DMS53 treated with DMSO at 0.1 percent for 48 hours (cell line): ENCODE data around the gene RPS15.
"Not testable (repeated sequence)": the region's sequence is repeated elsewhere in the genome, so short reads cannot be mapped to it uniquely, and the experiment has no call there.

Source experiments
- DNase-seq: peaks from one replicate; lab custom pipeline; 2025; ENCODE audit not compliant: unreplicated experiment; lab: John Stamatoyannopoulos, UW

RPS15 gene

DNA sequence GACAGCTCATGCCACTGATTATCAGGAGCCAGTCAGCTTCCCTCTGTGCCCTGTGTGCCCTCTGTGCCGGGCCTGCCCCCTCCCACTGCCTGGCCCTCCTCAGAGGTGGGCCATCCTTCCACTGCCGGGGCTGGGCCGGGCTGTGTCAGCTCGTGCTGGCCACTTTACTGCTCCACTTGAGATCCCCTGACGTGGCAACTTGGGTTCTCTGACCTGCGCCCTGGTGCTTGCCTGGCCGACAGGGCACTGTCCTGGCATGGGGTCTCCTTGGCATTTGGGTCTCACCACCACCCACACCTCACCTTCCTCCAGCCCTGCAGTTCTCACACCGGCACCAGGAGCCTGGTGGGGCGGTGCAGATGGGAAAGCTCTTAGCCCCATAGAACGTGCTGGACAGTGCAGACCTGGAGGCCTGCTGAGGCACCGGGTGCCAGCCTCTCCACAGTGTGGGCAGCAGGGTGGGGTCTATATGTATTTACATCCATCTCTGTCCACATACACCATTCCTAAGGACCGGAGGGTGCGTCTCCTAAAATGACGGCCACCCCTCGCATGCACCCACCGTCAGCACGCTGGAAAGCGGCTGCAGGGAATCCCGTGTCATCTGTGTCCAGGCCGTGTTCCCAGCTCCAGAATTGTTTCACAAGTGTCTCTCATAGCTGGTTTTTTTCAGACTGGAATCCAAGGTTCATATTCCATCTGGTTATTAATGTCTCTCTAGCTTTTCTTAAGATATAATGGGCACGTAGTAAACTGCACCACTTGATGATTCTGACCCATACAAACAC lies 19.1 kb upstream of the RPS15 start:
- DNase-seq = no peak

DNA sequence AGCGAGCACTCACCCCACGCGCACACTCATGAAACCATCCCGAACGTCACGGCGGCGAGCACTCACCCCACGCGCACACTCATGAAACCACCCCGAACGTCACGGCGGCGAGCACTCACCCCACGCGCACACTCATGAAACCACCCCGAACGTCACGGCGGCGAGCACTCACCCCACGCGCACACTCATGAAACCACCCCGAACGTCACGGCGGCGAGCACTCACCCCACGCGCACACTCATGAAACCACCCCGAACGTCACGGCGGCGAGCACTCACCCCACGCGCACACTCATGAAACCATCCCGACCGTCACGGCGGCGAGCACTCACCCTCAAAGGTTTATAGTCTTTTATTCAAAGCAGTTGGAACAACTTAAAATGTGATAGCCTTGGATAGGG lies 18.1 kb upstream of the RPS15 start:
- DNase-seq = not testable (repeated sequence)

DNA sequence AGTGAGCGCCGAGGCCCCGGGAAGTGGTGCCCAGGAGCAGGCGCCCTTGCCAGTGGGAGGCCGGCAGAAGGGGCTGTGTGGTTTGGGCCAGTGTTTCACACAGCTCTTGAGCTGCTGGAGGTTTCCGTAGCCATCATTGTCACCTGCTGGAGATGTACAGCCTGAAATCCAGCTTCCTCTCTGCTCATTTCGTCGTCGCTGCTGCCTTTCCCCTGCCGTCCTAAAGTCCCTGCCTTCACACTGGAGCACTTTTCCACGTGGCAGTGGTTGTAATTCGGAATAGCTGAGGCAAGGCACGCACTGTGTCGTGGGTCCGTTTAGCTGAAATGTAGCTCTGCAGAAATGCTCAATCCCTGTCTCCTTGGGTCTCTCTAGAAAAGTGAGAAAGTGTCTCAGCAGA lies 17.6 kb upstream of the RPS15 start:
- no peak for DNase-seq

DNA sequence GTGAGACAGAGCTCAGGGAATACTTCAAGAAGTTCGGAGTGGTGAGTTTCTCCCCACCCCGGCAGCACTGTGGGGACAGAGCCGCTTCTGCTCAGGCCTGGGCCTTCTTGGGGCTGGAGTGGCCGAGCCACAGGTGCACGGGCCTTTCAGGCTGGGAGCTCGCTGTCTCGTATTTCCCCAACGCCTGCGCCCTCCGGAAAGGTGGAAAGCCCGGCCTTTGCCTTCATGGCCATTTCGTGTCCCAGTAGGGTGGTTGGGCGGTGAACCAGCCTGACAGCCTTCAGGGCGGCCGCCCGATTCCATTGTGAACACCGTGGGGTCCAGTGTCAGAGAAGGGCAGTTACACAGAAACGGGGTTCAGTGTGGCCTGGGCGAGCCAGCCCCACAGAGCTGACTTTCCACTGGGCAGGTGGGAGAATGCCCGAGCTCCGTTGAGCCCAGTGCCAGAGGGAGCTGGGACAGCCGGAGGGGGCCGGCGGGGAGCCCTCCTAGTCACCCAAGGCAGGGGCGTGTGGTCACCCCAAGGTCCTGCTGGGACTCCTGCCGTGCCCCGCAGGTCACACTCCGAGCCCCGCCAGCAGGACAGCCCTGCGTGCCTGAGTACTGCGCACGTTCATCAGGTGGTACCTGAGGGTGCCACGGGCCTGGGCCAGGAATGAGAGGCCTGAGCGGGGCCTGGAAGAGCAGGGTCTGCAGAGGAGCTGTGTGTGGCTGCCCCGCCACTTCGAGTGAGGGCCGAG lies 16.8 kb upstream of the RPS15 start:
- no peak for DNase-seq

DNA sequence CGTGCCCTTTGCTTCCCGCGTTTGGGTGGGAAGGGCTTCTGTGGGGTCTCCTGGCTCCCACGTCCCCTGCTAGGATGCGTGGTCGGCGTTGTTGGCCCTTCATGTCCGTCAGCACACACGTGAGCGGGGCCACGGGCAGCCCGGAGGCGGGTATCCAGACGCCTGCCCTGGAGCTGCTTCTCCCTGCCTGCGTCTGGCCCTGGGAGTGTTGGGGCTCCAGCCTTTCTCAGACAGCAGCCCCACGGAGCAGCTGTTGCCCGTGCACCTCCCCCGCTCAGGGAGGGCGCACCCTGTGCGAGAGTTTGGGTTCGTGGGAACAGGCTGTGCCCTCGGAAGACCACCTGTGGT lies 16.3 kb upstream of the RPS15 start:
- DNase-seq = no peak

DNA sequence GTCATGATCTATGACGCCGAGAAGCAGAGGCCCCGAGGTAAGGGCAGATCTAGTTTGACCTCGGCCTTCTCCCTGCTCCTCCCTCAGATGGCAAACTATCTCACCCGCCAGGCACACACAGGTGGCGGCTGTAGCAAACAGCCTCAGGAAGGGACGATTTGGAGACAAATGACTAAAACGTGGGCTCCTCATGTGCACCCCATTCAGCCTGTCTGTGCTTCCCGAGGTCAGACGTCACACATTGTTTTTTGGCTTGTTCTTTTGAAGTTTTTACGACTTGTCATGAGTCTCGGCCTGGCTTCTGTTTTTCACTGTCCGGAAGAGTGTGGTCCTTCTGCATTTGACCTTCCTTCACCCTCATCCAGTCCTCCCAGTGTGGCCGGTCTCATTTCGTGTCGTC lies 15.8 kb upstream of the RPS15 start:
- DNase-seq = no peak

DNA sequence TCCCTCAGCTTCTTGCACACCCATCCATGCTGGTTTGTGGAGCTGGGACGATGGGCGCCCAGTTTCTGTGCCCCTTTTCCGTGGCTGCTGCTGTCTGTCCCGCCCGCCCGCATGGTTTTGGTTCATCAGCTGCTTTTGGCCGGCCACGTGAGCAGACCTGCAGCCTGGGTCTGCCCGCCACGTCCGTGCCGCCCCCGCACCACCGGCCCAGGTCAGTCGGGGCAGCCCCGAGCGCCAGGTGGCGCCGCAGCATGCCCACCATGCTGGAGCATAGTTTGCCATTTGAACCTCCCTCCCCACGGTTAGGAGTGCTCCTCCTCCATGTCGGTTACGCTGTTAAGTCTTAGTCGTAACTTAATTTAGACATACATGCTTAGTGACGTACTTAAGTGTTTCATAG lies 15.3 kb upstream of the RPS15 start:
- DNase-seq = no peak

DNA sequence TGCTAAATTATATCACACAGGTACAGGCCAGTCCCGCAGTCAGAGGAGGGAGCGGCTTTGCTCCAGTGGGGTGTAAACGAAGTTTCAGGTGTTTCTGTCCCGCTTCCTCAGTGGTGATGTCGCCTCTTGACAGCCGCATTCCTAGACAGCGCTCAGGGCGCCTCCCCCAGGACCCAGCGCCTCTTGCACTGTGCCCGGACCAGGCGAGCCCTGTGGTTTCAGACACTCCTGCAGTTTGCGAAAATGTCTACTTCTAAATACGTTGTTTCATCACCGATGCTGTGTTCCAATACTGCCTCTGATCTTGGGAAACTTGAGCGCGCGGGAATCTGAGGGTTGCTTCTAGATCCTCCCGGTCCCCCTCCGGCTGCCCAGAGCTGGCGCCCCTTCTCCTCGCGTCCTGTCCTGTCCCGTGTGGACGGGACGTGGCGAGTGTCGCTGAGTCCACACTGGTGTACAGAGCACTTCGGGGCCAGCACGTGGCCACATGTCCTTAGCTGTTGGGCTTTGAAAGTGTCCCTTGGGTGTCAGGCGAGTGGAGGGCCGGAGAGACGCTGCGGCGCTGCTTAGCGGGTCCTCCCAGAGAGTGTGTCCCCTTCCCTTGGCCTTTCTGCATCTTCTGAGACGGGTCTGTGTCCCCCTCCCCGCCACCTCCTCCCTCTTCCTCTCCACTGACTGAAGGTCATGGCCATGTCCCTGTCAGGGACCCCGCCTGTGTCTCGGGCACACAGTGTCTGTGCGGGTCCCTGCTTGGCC lies 14.6 kb upstream of the RPS15 start:
- DNase-seq = no peak

DNA sequence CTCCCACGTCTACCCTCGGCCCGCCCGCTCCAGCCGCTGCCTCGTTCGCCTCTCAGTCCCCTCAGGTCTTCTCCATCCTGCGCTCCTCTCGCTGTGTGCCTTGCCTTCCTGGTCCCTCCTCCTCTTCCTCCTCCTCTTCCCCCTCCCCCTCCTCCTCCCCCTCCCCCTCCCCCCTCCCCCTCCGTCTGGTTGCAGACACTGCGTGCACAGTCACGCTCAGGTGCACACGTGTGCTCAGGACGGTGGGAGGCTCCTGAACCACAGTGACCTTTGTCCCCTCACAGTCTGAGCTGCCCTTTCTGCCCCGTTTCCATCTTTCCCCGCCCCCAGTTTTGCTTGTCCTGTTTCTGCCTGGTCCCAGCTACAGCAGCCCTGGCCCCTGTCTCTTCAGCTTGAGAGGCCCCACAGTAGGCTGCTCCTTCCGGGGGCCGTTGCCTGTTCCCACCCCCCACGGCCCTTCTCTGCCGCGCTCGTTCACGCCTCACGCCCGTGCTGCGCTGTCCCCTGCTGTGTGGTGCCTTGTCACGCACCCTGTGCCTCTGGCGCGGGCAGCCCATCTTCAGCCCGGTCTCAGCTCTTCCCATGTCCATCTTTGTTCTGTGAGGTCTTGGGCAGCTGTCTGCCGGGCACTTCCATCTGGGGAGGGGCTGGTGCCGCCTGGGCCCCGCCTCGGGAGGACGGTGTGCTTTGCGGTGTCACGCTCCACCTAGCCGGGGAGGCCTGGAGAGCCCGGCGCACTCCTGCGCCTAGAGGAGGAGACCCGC lies 13.8 kb upstream of the RPS15 start:
- DNase-seq = peak; percentile 77

DNA sequence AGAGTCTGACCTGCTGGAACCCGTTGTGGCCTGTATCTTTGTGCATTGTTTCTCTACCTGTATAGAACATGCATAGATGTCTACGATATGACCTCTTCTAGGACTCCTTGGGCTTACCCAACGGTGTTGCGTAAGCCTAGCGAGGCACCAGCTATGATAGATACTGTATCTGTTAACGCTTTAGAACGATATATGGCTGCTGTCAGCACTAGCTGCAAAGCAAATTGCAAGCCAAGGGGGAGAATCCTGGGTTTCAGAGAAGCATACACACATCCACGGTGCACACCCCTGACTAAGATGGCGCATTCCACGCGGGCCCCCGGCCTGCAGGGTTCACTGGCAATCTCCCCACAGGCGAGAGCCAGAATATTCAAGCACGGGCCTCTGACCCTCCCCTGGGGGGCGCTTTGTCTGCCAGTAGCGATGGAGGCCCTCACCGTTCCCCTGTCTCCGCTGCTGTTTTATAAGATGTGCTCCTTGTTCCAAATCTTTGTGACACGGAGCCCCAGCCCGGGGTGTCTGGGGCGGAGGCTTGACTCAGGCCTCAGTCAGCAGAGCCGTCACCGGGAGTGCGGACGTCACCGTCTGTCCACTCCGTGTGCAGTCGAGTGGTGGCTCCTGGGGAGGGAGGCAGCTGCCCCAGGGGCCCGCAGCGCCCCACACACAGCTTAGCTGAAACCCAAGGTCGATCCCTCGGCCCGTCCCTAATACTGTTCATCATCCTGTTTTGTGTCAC lies 12.9 kb upstream of the RPS15 start:
- no peak for DNase-seq

DNA sequence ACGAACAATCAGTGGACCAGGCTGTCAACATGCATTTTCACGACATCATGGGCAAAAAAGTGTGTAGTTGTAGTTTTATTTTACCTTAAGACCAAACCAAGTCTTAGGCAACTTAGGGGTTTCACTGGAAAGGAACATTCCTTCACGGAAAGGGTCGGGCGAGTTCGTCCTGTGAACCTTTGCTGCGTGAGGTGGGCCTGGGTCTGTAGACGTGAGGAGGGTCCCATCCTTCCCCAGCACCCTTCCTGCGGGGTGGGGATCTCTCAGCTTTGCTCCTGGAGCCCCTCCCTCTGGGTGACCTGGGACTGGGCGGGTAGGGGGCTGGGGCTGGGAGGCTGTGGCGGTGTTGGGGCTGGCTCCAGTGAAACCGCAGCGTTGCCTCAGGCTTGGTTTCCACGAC lies 12.3 kb upstream of the RPS15 start:
- no peak for DNase-seq

DNA sequence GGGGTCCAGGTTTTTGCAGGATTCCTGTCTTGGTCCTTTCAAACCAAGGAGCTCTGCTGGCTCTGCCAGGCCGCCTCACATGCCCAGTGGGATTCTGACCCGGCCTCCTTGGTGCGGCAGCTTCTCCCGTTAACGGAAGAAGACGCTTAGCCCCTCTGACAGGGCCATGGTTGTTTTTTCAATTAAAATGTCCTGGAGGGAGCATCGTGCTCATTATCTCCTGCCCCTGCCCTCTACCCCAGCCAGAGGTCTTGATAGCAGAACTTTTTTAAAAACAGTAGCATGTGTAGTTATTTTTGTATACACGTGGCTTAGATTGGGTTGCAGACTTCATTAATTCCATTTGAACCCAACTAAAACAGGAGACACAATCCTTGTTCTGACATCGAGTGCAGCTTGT lies 11.5 kb upstream of the RPS15 start:
- DNase-seq = no peak

DNA sequence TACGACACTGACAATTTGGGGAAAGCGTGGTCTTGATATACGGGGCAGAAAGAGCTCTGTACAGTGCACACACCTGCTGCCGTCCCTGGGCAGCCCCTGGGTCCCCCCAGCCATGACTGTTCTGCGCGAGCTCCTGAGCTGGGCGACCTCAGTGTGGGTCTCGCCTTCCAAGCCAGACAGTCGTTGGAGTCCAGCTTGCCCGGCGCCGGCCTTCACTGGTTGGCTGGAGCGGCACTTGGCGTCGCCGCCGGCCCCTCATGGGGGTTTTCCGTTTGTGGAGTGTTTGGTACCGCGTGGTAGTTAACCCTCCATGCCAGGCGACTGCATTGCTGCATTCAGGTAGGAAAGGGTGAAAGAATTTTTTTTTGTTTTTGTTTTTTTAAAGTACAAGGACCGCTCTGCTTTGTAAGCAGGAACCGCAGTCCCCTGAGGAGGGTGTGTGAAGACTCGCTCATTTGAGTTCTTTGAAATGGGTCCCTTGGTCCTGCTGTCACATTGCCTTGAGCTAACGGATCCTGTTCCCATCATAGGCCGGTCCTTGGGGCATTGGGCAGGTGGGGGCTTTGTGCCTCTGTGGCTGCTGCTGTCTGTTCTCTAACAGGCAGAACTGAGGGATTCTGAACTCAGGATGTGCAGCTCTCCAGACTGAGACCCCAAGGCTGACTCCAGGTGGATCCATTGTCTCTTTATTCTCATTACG lies 10.8 kb upstream of the RPS15 start:
- DNase-seq = no peak

DNA sequence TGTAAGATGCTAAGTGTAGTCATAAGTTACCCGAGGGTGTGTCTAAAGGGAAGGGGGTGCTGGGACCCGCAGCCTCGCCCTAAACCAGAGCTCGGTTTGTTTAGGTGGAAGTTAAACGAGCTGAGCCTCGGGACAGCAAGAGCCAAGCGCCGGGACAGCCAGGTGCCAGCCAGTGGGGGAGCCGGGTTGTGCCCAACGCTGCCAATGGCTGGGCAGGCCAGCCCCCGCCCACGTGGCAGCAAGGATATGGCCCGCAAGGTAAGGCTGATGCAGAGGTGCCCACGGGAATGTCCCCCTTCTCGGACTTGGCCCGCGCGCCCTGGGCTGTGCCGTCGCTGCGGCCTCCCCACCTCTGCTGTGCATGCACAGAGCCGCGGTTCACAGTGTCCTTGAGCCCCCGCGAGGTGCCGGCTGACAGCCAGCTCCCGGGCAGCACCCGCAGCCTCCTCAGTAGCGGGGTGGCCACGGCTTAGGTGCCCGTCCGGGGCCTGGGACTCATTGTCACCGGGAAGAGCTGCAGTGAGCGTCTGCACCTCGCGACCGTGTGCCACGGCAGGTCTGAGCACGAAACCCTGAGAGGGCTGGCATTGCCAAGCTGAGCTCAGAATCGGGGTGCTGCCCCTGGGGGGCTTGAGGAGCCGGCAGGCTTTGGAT lies 9.3 kb upstream of the RPS15 start:
- DNase-seq = no peak

DNA sequence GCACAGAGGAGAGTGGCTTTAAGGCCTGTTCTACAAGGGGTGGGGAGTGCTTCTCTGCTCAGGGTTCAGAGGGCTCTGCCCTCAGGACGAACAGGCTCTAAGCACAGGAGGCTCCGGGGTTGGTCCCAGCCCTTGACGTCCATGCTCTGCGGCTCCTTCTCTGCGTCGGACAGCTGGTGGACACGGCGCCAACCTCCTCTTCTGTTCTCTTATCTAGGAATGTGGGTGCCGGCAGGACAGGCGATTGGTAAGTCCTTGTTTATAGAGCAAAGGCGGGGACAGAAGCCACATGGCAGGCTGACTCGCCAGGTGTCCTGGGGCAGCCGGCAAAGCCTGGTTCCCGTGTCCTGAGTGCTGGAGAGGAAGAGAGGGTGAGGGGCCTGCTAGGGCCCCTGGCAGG lies 8.4 kb upstream of the RPS15 start:
- DNase-seq = no peak

DNA sequence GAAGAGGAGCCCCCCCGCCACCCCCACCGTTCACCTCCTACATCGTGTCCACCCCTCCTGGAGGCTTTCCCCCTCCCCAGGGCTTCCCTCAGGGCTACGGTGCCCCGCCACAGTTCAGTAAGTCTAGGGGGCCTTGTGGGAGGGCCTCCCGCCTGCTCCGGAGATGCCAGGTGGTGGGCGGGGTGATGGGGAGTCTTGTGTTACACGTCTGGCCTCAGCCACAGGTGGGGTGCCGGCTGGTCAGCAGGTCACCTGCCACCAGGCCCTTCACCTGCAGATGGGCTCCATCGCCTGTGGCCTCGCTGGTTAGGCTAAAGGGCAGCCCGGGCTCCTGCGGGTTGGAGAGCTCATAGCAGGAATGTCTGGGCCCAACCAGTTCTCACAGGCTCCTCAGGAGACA lies 8.0 kb upstream of the RPS15 start:
- DNase-seq = no peak

DNA sequence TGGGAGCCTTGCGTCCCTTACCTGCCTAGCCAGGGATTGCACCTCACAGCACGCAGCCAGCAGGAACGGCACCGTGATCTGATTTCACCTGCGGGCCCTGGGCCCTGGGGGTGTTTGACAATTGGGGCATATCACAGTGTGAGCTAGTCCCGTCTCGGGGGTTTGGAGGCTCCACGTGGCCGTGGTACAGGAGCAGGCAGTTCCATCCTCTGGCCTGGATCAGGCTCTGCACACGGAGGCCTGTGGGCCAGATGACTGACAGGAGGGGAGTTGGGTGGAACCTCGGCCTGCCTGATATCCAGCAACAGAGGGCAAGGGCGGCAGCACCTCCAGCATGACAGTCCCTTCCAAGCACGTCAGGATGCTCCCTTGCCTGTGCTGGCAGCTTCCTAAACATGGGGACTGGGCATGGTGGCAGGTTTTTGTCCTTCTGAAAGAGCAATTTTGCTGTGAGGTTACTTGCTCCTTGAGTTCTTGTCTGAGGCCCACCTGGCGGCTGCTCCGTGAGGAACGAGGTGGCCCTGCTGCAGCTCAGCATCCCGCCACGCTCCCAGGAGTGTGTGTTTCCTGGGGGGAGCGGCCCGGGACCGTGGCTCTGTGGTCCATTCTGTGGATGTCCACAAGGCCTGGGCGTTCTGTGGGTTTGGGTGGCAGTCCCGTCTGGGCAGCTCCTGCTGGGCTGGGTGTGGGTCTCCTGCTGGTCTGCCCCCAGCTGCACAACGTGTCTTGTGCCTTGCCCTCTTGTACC lies 6.3 kb upstream of the RPS15 start:
- DNase-seq = no peak

DNA sequence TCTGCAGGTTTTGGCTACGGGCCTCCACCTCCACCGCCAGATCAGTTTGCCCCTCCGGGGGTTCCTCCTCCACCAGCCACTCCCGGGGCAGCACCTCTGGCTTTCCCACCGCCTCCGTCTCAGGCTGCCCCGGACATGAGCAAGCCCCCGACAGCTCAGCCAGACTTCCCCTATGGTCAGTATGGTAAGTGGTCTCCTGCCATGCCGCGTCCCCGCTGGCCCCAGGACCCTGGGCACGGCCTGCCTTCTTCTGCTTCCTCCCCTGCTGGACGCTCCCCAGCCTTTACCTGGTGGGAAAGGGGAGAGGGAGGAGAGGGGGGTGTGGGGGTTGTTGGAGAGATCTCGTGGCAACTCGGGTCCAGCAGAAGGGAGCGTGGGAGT lies 5.7 kb upstream of the RPS15 start:
- no peak for DNase-seq
